Uterus (tissue), 2 donors: ENCODE results near the gene GPR149.

Source experiments
- POLR2A ChIP-seq, 2 donors: fragments of 450-650 bp; IDR thresholded peaks; one replicate each; pipeline ENCODE4 v1.6.1; 2016; ENCODE audit warnings: antibody characterized with exemption in 2 of 2, mild to moderate bottlenecking in 1 of 2, moderate library complexity in 1 of 2
- TF ChIP-seq, protein P1 (sequence below), 4 experiments: fragments of 200-600 bp in 2 of 4; fragments of 450-650 bp in 2 of 4; sonication (generic) in 2 of 4; IDR thresholded peaks; one replicate each; pipeline ENCODE4 v1.5.1; 2016 to 2019; ENCODE audit warnings: antibody characterized with exemption in 4 of 4, mild to moderate bottlenecking in 2 of 4, moderate library complexity in 1 of 4

DNA sequence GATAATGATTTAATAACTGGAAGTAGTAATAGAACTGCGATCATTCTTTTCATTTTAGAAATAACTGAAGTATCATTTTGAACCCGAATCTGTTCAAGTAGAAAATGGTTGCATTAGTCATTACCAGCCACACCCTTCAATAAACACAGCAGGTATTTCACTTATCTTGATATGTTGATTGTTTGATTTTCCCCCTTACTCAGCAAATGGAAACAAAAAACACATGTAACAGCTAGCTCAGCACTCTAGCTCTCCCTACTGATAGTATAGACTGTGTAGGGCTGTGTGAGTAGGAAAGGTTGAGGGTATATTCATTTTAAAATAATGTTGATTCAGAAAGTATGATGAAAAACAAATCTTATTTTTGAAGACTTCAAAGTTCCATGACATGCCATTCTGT is 1.1 kb upstream of the GPR149 start:
- TF ChIP-seq, protein P1, sequence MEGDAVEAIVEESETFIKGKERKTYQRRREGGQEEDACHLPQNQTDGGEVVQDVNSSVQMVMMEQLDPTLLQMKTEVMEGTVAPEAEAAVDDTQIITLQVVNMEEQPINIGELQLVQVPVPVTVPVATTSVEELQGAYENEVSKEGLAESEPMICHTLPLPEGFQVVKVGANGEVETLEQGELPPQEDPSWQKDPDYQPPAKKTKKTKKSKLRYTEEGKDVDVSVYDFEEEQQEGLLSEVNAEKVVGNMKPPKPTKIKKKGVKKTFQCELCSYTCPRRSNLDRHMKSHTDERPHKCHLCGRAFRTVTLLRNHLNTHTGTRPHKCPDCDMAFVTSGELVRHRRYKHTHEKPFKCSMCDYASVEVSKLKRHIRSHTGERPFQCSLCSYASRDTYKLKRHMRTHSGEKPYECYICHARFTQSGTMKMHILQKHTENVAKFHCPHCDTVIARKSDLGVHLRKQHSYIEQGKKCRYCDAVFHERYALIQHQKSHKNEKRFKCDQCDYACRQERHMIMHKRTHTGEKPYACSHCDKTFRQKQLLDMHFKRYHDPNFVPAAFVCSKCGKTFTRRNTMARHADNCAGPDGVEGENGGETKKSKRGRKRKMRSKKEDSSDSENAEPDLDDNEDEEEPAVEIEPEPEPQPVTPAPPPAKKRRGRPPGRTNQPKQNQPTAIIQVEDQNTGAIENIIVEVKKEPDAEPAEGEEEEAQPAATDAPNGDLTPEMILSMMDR (IDR thresholded peaks at IDR 0.05), result no peak
- no peak for TF ChIP-seq POLR2A (IDR thresholded peaks at IDR 0.05)
